T-helper 1 cell treated with Interleukin-12 subunit alpha and Interleukin-12 subunit beta and Interleukin-4 antibody, amounts not matched to agents 30 μg/mL and 1 μg/mL, for 36 hours (primary cell): Measurements from ENCODE around the gene SLC5A11.
"Not testable (repeated sequence)": the region's sequence is repeated elsewhere in the genome, so short reads cannot be mapped to it uniquely, and the experiment has no call there.

Experiments used
- H3K27ac Mint-ChIP-seq: one replicate; pipeline ENCODE4 v1.8.0; 2021; ENCODE audit warnings: mild to moderate bottlenecking, mixed read lengths
- H3K27me3 Mint-ChIP-seq: one replicate; pipeline ENCODE4 v1.8.0; 2021; ENCODE audit warnings: low read depth, mixed read lengths
- H3K36me3 Mint-ChIP-seq: one replicate; pipeline ENCODE4 v1.8.0; 2021; ENCODE audit warnings: low read depth, mixed read lengths
- H3K4me1 Mint-ChIP-seq: one replicate; pipeline ENCODE4 v1.8.0; 2021; ENCODE audit warnings: low read depth, mixed read lengths
- H3K4me3 Mint-ChIP-seq: one replicate; pipeline ENCODE4 v1.8.0; 2021; ENCODE audit warnings: mild to moderate bottlenecking, moderate library complexity, mixed read lengths
- H3K9me3 Mint-ChIP-seq: one replicate; pipeline ENCODE4 v1.8.0; 2021; ENCODE audit warnings: mixed read lengths

Gene SLC5A11

DNA sequence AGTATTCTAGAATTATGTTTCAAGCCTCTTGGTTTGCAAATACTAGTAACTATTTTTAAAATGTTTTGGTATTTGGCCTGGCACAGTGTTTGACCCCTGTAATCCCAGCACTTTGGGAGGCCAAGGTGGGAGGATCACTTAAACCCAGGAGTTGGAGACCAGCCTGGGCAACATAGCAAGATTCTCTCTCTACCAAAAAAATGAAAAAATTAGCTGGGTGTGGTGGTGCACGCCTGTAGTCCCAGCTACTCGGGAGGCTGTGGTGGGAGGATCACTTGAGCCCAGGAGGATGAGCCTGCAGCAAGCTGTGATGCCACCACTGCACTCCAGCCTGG, 765 bp upstream of the SLC5A11 start:
- not testable (repeated sequence) for H3K27me3 Mint-ChIP-seq, H3K4me1 Mint-ChIP-seq, H3K27ac Mint-ChIP-seq, H3K9me3 Mint-ChIP-seq, H3K36me3 Mint-ChIP-seq, H3K4me3 Mint-ChIP-seq

DNA sequence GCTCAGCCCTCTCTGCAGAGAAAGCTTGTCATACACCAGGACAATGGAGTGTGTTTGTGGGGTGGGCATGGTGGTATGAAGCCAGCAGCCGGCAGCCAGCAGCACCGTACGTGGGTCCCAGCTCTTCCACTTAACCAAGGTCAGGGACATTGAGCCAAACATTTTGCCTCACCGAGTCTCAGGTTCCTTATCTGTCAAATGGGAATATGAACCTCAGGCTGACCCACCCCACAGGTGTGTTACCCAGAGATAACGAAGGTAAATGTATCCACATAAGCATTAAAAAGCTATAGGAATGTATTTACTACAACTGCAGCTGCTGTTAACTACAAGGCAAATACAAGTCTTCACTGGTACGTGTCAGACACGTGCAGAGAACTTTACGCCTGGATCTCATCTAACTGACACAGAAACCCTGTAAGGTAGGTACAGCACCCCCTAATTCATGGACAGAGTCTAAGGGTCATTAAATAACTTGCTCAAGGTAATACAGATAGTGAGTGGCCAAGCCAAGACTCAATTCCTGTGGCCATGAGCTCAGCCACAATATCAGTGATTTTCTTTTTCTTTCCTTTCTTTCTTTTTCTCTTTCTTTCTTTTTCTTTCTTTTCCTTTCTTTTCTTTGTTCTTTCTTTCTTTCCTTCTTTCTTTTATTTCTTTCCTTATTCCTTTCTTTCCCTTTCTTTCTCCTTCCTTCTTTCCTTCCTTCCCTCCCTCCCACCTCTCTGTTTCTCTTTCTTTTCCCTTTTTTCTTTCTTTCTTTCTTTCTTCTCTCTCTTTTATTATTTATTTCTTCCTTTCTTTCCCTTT, 990 bp downstream of the SLC5A11 start:
- Mint-ChIP-seq H3K4me3 (no peak overlapping the region), H3K4me1 (peaks cover 2% of the 10 kb centered on the region), H3K36me3 (no peaks in the 10 kb centered on the region), H3K9me3 (no peaks in the 10 kb centered on the region), H3K27ac (no peak overlapping the region), H3K27me3 (no peaks in the 10 kb centered on the region)

DNA sequence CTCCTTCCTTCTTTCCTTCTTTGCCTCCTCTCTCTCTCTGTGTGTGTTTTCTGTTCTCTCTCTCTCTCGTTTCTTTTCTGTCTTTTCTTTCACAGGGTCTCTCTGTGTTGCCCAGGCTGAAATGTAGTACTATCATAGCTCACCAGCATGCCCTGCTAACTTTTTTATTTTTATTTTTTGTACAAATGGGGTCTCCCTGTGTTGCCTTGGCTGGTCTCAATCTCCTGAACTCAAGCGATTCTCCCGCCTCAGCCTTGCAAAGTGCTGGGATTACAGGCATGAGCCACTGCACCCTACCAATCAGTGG, 1.5 kb downstream of the SLC5A11 start:
- H3K4me1 Mint-ChIP-seq: peaks cover 6% of the 10 kb centered on the region
- H3K36me3 Mint-ChIP-seq: no peaks in the 10 kb centered on the region
- no peak overlapping the region for H3K27ac Mint-ChIP-seq
- no peak overlapping the region for H3K4me3 Mint-ChIP-seq
- H3K9me3 Mint-ChIP-seq: no peaks in the 10 kb centered on the region
- H3K27me3 Mint-ChIP-seq: no peaks in the 10 kb centered on the region

DNA sequence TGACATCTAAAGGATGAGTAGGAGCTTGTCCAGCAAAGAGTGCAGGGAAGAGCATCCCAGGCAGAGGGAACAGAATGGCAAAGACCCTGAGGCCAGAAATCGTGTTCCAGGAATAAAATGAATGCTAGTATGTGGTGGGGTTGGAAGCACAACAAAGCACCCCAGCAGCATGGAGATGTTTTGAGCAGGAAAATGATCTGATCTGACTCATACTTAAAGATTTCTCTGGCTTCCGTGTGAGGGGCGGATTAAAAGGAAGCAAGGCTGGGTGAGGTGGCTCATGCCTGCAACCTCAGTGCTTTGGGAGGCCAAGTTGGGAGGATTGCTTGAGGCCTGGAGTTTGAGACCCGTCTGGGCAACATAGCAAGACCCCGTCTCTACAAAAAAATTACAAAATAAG, 2.3 kb downstream of the SLC5A11 start:
- no peak overlapping the region for H3K4me3 Mint-ChIP-seq
- H3K9me3 Mint-ChIP-seq: no peaks in the 10 kb centered on the region
- H3K4me1 Mint-ChIP-seq: peaks cover 6% of the 10 kb centered on the region
- no peaks in the 10 kb centered on the region for H3K36me3 Mint-ChIP-seq
- H3K27me3 Mint-ChIP-seq: no peaks in the 10 kb centered on the region
- H3K27ac Mint-ChIP-seq: no peak overlapping the region

DNA sequence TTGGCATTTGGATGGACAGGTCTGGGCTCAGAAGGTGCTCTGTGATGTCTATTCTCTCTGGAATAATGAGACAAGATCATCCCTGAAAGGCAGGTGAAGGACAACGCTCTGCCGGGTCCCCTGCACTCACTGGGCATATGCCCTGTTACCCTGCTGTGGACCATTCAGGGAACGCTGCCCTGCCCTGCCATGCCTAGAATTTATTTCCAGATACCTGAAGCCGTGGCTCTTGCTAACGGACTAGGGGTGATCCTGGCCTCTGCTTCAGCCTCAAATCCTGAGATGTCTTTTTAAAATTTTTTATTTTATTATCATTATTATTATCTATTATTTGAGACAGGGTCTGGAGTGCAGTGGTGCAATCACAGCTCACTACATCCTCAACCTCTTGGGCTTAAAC, 3.9 kb downstream of the SLC5A11 start:
- Mint-ChIP-seq H3K4me3 (no peak overlapping the region), H3K27me3 (no peaks in the 10 kb centered on the region), H3K36me3 (no peaks in the 10 kb centered on the region), H3K27ac (no peak overlapping the region), H3K4me1 (peaks cover 6% of the 10 kb centered on the region), H3K9me3 (no peaks in the 10 kb centered on the region)

DNA sequence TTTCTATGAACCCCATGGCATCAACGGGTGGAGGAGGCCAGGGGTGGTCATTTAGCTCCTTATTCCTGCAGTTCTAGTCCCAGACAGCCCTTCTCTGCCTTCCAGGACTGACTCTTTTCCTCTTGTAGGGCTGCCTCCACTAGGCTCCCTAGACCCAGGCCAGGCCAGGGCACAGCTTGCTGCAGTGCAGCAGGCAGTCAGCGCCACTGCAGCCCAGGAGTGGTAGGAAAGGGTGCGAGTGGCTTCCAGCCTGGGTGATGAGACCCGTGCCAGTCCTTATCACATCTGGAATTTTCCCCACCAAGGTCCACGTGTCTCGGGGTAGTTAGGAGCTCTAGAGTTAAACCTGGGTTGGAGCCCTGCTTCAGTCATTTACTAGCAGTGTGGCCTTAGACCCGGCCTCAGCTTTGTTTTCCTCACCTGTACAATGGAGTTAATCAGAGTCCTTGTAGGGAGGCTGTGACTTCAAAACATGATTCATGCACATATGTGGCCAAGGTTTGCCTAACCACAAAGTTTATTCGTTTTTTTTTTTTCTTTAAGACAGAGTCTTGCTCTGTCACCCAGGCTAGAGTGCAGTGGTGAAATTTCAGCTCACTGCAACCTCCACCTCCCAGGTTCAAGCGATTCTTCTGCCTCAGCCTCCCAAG, 4.7 kb downstream of the SLC5A11 start:
- no peak overlapping the region for H3K27ac Mint-ChIP-seq
- no peaks in the 10 kb centered on the region for H3K9me3 Mint-ChIP-seq
- no peaks in the 10 kb centered on the region for H3K36me3 Mint-ChIP-seq
- no peak overlapping the region for H3K4me3 Mint-ChIP-seq
- H3K4me1 Mint-ChIP-seq: peaks cover 6% of the 10 kb centered on the region
- H3K27me3 Mint-ChIP-seq: no peaks in the 10 kb centered on the region

DNA sequence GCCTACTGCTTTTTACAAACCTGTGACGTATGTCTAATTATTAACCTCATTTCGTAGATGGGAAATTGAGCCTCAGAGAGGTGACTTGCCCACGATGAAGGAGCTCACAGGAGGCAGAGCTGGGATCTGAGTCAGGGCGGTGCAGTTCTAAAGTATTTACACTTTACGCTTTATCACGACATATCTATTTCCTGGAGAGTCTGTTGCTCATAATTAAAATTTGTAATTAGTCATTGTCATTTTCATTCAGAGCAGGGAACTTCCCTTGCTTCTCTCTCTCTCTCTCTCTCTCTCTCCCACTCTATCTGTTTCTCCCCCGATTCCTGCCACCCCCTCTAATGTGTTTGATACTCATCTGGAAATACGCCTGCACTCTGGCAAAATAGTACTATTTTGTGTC, 5.9 kb downstream of the SLC5A11 start:
- no peaks in the 10 kb centered on the region for H3K27me3 Mint-ChIP-seq
- no peak overlapping the region for H3K4me3 Mint-ChIP-seq
- H3K9me3 Mint-ChIP-seq: no peaks in the 10 kb centered on the region
- H3K36me3 Mint-ChIP-seq: no peaks in the 10 kb centered on the region
- H3K27ac Mint-ChIP-seq: no peak overlapping the region
- H3K4me1 Mint-ChIP-seq: peaks cover 6% of the 10 kb centered on the region

DNA sequence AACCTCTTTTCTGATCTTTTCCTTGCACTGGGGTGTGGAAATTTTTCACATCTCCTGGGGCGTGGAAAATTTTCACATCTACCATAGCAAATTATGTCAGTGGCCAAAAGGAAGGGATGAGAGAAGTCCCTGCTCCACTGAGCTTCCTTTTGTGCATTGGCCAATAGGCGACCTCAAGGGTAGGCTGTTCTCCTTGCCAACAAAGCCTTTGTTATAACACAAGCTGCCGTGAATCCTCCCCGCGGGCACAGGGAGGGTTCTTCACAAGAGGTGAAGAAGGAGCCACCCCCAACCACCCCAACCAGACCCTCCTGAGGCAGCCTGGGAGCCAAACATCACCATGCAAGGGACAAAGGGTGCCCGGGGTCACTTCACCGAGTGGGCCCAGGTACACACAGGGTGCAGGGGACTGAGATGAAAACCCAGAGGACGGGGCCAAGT, 6.5 kb downstream of the SLC5A11 start:
- H3K4me3 Mint-ChIP-seq: no peak overlapping the region
- H3K4me1 Mint-ChIP-seq: peaks cover 6% of the 10 kb centered on the region
- no peak overlapping the region for H3K27ac Mint-ChIP-seq
- no peaks in the 10 kb centered on the region for H3K27me3 Mint-ChIP-seq
- H3K36me3 Mint-ChIP-seq: no peaks in the 10 kb centered on the region
- H3K9me3 Mint-ChIP-seq: no peaks in the 10 kb centered on the region

DNA sequence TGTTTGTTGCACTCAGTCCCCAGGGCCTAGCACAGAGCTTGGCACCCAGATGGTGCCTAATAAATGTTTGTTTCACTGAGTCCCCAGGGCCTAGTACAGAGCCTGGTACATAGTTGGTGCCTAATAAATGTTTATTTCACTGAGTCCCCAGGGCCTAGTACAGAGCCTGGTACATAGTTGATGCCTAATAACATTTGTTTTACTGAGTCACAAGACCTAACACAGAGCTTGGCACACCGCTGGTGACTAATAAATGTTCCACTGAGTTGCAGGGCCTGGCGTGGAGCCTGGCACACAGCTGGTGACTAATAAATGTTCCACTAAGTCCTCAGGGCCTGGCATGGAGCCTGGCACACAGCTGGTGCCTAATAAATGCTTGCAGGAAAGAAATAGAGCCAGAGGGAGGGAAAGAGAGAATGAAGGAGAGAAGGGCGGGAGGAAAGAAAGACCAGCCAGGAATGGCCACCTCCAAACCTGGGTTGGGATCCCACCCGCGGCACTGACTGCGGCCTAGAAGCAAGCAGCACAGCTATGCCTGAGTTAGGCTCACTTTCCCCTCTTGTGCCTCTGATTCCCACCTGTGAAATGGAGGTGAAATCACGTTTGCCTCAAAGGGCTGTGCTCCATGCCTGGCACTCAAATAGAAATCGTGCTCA, 7.5 kb downstream of the SLC5A11 start:
- Mint-ChIP-seq H3K27ac (no peak overlapping the region), H3K36me3 (no peaks in the 10 kb centered on the region), H3K27me3 (no peaks in the 10 kb centered on the region), H3K4me1 (peaks cover 6% of the 10 kb centered on the region), H3K4me3 (no peak overlapping the region), H3K9me3 (no peaks in the 10 kb centered on the region)

DNA sequence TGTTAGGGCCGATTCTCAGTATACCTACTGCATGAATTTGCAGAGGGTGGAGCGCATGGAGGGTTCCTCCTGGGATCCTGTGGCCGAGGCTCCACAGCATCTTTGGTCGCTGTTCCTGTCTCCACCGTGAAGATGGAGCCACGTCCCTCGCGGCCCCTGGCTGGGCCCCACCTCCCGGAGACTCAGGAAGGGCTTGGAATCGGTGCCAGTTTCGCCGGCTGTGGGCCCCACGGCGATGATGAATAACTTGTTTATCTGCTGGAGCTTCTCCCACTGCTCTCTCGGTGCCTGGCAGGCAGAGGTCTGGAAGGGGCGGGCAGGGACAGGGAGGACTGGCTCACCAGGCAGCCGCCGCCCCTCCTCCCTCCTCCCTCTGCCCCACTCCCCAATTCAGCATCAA, 8.1 kb downstream of the SLC5A11 start:
- Mint-ChIP-seq H3K9me3 (no peaks in the 10 kb centered on the region), H3K36me3 (no peaks in the 10 kb centered on the region), H3K27ac (no peak overlapping the region), H3K27me3 (no peaks in the 10 kb centered on the region), H3K4me3 (no peak overlapping the region), H3K4me1 (peaks cover 6% of the 10 kb centered on the region)

DNA sequence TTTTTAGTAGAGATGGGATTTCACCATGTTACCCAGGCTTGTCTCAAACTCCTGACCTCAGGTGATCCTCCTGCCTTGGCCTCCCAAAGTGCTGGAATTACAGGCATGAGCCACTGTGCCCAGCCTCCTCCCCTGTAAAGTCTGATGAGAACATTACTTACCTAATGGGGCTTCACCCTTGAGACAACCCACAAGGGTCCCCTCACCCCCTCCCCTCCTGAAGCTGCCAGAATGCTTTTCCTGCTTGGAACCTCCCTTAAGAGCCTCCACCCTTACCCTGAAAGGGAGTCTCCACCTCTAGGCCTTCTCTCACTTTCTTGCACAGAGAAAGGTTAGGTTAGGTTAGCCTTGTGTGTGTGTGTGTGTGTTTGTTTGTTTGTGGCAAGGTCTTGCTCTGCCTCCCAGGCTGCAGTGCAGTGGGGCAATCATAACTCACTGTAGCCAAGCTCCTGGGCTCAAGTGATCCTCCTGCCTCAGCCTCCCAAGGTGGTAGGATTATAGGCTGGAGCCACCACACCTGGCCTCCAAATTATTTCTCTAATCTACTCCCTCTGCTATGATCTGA, 8.9 kb downstream of the SLC5A11 start:
- no peak overlapping the region for H3K27ac Mint-ChIP-seq
- H3K27me3 Mint-ChIP-seq: no peaks in the 10 kb centered on the region
- H3K9me3 Mint-ChIP-seq: no peaks in the 10 kb centered on the region
- H3K36me3 Mint-ChIP-seq: no peaks in the 10 kb centered on the region
- H3K4me3 Mint-ChIP-seq: no peak overlapping the region
- peaks cover 6% of the 10 kb centered on the region for H3K4me1 Mint-ChIP-seq

DNA sequence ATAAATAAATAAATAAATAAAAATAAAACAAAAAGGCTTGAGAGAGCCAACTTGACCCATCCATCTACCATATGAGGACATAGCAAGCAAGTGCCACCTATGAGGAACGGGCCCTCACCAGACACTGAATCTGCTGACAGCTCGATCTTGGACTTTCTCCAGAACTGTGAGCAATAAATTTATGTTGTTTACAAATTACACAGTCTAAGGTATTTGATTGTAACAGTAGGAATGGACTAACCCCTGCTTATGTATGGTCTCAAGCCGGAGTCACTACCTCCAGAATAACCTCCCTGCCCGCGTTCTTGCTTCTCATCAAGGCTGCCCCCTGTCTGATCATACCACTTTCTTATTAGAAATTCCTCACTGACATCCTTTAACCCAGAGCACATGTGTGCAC, 9.9 kb downstream of the SLC5A11 start:
- no peak overlapping the region for H3K27ac Mint-ChIP-seq
- H3K9me3 Mint-ChIP-seq: no peaks in the 10 kb centered on the region
- no peak overlapping the region for H3K4me3 Mint-ChIP-seq
- no peaks in the 10 kb centered on the region for H3K36me3 Mint-ChIP-seq
- H3K4me1 Mint-ChIP-seq: peaks cover 6% of the 10 kb centered on the region
- no peaks in the 10 kb centered on the region for H3K27me3 Mint-ChIP-seq

DNA sequence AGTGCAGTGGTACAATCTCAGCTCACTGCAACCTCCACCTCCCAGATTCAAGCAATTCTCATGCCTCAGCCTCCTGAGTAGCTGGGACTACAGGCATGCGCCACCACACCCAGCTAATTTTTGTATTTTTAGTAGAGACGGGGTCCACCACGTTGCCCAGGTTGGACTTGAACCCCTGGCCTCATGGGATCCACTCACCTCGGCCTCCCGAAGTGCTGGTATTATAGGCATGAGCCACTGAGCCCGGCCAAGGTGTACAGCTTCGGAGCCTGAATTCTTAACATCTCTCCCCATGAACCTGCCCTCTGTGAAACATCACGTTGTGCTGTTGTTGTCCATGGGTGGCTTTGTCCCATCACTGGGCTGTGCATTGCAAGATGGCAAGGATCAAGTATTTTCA, 11.1 kb downstream of the SLC5A11 start:
- H3K27ac Mint-ChIP-seq, H3K4me1 Mint-ChIP-seq, H3K4me3 Mint-ChIP-seq, H3K9me3 Mint-ChIP-seq, H3K36me3 Mint-ChIP-seq, H3K27me3 Mint-ChIP-seq: not testable (repeated sequence)

DNA sequence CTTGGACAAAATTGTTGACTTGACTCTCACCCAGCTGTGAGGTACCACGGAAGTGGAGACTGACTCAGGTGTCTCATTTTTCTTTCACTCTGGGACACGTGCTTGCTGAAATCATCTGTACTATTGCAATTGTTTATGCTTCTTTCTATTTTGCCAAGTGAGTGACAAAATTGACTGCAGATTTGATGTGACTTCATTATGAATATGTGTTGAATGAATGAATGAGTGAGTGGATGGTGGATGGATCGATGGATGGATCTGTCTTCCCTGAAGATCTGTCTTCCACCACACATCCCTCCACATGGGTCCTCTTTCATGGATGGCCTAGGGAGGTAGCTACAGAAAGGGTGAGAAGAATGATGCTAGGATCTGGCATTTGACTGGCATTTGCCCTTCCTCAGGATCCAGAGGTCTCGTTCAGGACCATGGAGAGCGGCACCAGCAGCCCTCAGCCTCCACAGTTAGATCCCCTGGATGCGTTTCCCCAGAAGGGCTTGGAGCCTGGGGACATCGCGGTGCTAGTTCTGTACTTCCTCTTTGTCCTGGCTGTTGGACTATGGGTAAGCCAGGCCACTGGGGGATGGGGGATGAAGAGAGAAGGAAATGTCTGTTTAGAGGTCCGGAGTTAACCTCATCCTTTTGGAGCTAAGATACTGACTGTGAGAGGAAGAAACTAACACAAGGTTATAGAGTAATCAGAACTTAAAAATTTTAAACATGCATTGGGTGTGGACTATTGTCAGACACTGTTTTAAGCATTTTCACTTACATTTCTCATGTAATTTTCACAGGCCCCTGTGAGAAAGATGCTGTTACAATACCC, 12.7 kb downstream of the SLC5A11 start:
- no peak overlapping the region for H3K4me3 Mint-ChIP-seq
- no peaks in the 10 kb centered on the region for H3K36me3 Mint-ChIP-seq
- H3K4me1 Mint-ChIP-seq: no peaks in the 10 kb centered on the region
- H3K9me3 Mint-ChIP-seq: no peaks in the 10 kb centered on the region
- no peaks in the 10 kb centered on the region for H3K27me3 Mint-ChIP-seq
- H3K27ac Mint-ChIP-seq: no peak overlapping the region
